Transverse colon (tissue), 4 donors: ENCODE results near the gene CMC1. TPM values are rescaled to one million over a fixed set of nuclear protein-coding genes. Genes with fewer than 3 reads are reported as not detected.

Experiments
- DNase-seq: peaks from one replicate; pipeline ENCODE4 v3.0.0-alpha.2; 2019
- H3K27ac ChIP-seq, 4 donors: fragments of 200-600 bp; sonication (generic); 2 replicates each; pipeline ENCODE4 v1.5.1; 2016 to 2018; ENCODE audit warnings: inconsistent platforms in 4 of 4
- H3K27me3 ChIP-seq: fragments of 200-600 bp; sonication (generic); 2 replicates; pipeline ENCODE4 v1.5.1; 2017; ENCODE audit warnings: inconsistent platforms
- H3K36me3 ChIP-seq, 4 donors: fragments of 200-600 bp; sonication (generic); 2 replicates each; pipeline ENCODE4 v1.5.1; 2017 to 2019; ENCODE audit warnings: inconsistent platforms in 4 of 4
- H3K4me1 ChIP-seq, 4 donors: fragments of 200-600 bp; sonication (generic); 2 replicates each; pipeline ENCODE4 v1.5.1; 2017 to 2020; ENCODE audit warnings: inconsistent platforms in 4 of 4
- H3K4me3 ChIP-seq, 4 donors: fragments of 200-600 bp; sonication (generic); 1 replicate in 1 of 4; 2 replicates in 3 of 4; pipeline versions ENCODE4 v1.5.1 to v1.6.1; 2017 to 2019; ENCODE audit warnings: inconsistent platforms in 4 of 4
- H3K9me3 ChIP-seq, 2 donors: fragments of 200-600 bp; sonication (generic); 2 replicates each; pipeline ENCODE4 v1.5.1; 2017 to 2019; ENCODE audit warnings: inconsistent platforms in 2 of 2
- EP300 ChIP-seq: sonication (generic); formaldehyde crosslinking; IDR thresholded peaks from one replicate; pipeline ENCODE4 v1.6.1; 2017; ENCODE audit warnings: antibody characterized with exemption, low read depth
- POLR2A ChIP-seq: fragments of 450-650 bp; IDR thresholded peaks from one replicate; pipeline ENCODE4 v1.6.1; 2016; ENCODE audit warnings: antibody characterized with exemption, mild to moderate bottlenecking, moderate library complexity
- POLR2AphosphoS5 ChIP-seq, 3 donors: sonication (generic); formaldehyde crosslinking; IDR thresholded peaks; one replicate each; pipeline ENCODE4 v1.6.1; 2016; ENCODE audit warnings: antibody characterized with exemption in 3 of 3
- WGBS, 2 donors: methylation state at CpG; one replicate each; pipeline ENCODE4 v1.1.5; 2018; ENCODE audit warnings: low coverage in 1 of 2; 5-methylcytosine and 5-hydroxymethylcytosine counted together
- in situ Hi-C, 4 donors: fragments of 200-750 bp; cut with MboI; loops; one replicate each; pipeline versions ENCODE4 v1.15.0 to v1.15.1; 2017; ENCODE audit warnings: low sequenced_read_pairs in 3 of 4, low pct_ligation_motif_present in 1 of 4, low pct_unique_long_range_greater_than_20kb in 1 of 4
- intact Hi-C: fragments of 100-400 bp; cut with DNase I; formaldehyde crosslinking; loops from one replicate; pipeline ENCODE4 v1.15.1; 2023; ENCODE audit warnings: low total_unique reads
- total RNA-seq, 4 donors: library from RNA; depleted of rRNA; stranded (reverse); fragments of >200 nt; gene quantifications; one replicate each; pipeline ENCODE4 v1.1.0, GENCODE V29; 2016
- TF ChIP-seq, protein P1 (sequence below), 5 experiments: fragments of 200-600 bp in 3 of 5; fragments of 450-650 bp in 2 of 5; sonication (generic) in 3 of 5; IDR thresholded peaks; 1 replicate in 2 of 5; 2 replicates in 3 of 5; pipeline ENCODE4 v1.5.1; 2016 to 2017; ENCODE audit warnings: antibody characterized with exemption in 5 of 5, inconsistent platforms in 3 of 5, mild to moderate bottlenecking in 2 of 5, moderate library complexity in 1 of 5

The CMC1 gene
- total RNA-seq, 4 donors from 2014 or later: 0.20 to 15.2 (median 10.7) TPM

DNA sequence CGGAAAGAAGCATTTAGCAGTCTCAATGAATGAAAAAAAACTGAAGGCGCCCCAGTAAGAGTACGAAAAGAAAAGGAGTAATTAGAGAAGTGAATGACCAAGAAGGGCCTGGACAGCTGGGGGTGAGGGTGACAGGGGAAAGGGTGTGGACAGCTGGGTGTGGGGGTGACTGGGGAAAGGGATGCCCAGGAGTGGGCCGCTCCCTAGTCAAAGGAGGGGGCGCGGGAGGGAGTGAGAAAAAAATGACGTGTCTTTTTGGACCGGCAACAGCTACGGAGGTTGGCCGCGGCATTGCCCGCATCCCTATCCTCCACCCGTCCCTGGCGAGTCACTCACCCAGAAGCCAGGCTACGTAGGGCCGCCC, 106.8 kb downstream of the CMC1 start:
- in situ Hi-C loops (loop anchor here in 2 of 4 donors (25.0 kb wide), 1 partner anchor 1036 kb away; no protein-coding TSS in a partner anchor), intact Hi-C loops (no loop called here)
- DNase-seq: no peak
- Histone ChIP-seq H3K36me3 (peaks cover 0 to 7% (median under 1%) of the 10 kb centered on the region in 4 donors), H3K4me3 (peak overlapping the region; percentile 70 to 98 (median 86)), H3K9me3 (peaks cover 5 to 15% of the 10 kb centered on the region in 2 donors), H3K27ac (peak overlapping the region; percentile 98 to 100 (median 98)), H3K27me3 (no peaks in the 10 kb centered on the region), H3K4me1 (peaks cover 14 to 55% (median 28%) of the 10 kb centered on the region in 4 donors)
- WGBS, 2 donors: 0 to 1% methylated on average over 6 to 16 of the region's 16 CpGs
- TF ChIP-seq POLR2AphosphoS5 (IDR thresholded peaks at IDR 0.05) (peak in 1 of 3 donors; percentile 5), EP300 (no peak), POLR2A (no peak)
- TF ChIP-seq, protein P1, sequence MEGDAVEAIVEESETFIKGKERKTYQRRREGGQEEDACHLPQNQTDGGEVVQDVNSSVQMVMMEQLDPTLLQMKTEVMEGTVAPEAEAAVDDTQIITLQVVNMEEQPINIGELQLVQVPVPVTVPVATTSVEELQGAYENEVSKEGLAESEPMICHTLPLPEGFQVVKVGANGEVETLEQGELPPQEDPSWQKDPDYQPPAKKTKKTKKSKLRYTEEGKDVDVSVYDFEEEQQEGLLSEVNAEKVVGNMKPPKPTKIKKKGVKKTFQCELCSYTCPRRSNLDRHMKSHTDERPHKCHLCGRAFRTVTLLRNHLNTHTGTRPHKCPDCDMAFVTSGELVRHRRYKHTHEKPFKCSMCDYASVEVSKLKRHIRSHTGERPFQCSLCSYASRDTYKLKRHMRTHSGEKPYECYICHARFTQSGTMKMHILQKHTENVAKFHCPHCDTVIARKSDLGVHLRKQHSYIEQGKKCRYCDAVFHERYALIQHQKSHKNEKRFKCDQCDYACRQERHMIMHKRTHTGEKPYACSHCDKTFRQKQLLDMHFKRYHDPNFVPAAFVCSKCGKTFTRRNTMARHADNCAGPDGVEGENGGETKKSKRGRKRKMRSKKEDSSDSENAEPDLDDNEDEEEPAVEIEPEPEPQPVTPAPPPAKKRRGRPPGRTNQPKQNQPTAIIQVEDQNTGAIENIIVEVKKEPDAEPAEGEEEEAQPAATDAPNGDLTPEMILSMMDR (IDR thresholded peaks at IDR 0.05): no peak

DNA sequence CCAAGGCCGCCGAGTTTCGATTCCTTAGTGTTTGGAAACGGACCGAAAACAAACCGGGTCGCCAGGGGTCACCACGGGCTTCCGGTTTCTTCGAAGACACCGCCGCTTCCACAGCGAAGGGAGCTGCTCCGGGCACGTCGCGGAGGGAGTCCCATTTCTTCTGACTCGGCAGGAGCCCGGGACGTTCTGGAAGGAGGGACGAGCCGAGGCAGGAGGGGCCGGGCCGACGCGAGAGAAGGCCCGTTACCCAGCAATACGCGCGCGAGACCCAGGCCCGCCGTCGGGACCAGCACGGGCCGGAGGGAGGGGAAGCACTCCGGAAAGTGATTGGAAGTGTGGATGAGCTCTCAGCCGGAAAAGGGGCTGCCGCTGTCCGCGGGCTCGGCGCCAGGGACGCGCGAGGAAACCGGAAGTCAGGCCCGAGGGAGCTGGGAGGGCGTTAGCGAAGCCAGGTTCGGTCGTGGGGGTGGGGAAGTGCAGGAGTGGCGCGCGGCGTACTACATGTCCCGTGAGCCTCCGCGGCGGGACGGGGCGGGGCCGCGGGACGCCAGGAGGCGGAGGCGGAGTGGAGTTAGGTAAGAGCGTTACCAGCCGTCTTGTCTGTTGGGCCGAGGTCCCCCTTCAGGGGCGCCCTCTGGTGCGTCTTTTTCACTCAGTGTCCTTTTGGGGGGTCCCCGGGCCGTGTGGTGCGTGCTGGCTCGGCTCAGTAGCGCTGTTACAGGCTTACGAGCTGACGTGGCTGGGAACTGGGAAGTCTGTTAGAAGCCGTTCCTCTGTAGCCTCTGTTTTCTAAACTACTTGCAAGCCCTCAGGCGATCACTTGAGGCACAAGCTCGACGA, 107.4 kb downstream of the CMC1 start, which contains the start of the genes AZI2 and ZCWPW2:
Gene AZI2 (minus strand): TSS at position 196 of the 840 bp plus-strand sequence. CDS start 8,207 bp downstream, outside the sequence.
Gene ZCWPW2 (plus strand): TSS at position 93 of the 840 bp plus-strand sequence. CDS start 64,348 bp downstream, outside the sequence.
- peak within 1 kb of the TSS; percentile 70 to 98 (median 86) for H3K4me3 ChIP-seq
- peak within 1 kb of the TSS; percentile 98 to 100 (median 98) for H3K27ac ChIP-seq
- H3K4me1 ChIP-seq: peaks cover 14 to 49% (median 25%) of the 10 kb centered on the region in 4 donors
- no peaks in the 10 kb centered on the region for H3K27me3 ChIP-seq
- 0% methylated on average over 70 of the region's 83 CpGs; no CpG with 5 or more reads in 1 of the 2 donors for WGBS, 2 donors
- intact Hi-C loops (no loop called here), in situ Hi-C loops (loop anchor here in 2 of 4 donors (25.0 kb wide), 1 partner anchor 1037 kb away; no protein-coding TSS in a partner anchor)
- peaks cover 0 to 13% (median under 1%) of the 10 kb centered on the region in 4 donors for H3K36me3 ChIP-seq
- DNase-seq: peak; percentile 97
- H3K9me3 ChIP-seq: peaks cover 11 to 20% of the 10 kb centered on the region in 2 donors
- TF ChIP-seq EP300: no peak
- TF ChIP-seq, protein P1 (IDR thresholded peaks at IDR 0.05): peak in 4 of 5 experiments; percentile 12 to 29 (median 16)
- TF ChIP-seq POLR2AphosphoS5 (IDR thresholded peaks at IDR 0.05): peak; percentile 63 to 81 (median 80)
- peak; percentile 71 for TF ChIP-seq POLR2A

DNA sequence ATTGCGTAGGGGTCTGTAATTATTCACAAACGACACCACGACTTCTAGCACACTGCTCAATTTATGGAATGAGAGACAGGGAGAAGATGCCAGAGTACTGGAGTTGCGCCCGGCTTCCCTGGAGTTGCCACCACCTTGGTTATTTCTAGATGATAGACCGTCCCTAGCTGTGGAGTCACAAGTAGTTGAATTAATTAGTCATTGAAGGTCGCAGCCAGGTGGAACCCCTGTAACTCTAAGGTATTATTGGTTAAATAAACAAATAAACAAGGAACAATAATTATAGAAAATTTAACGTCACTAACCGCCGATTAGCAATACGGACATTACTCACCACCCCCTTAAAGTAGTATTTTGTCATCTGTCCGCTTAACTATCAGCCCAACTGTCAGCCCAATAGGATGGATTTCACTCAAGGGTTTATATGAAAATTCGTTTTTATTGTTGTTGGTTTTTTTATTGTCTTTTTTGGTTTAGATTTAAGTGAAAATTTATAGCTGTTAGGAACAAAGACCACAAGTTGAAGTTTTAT, 108.1 kb downstream of the CMC1 start:
- intact Hi-C loops (no loop called here), in situ Hi-C loops (loop anchor here in 2 of 4 donors (25.0 kb wide), 1 partner anchor 1037 kb away; no protein-coding TSS in a partner anchor)
- DNase-seq: no peak
- TF ChIP-seq, protein P1 (IDR thresholded peaks at IDR 0.05): no peak
- TF ChIP-seq POLR2AphosphoS5 (IDR thresholded peaks at IDR 0.05) (no peak), EP300 (no peak), POLR2A (no peak)
- H3K27me3 ChIP-seq: no peaks in the 10 kb centered on the region
- H3K4me1 ChIP-seq: peaks cover 14 to 44% (median 25%) of the 10 kb centered on the region in 4 donors
- H3K9me3 ChIP-seq: peaks cover 12 to 21% of the 10 kb centered on the region in 2 donors
- H3K4me3 ChIP-seq: peak overlapping the region; percentile 70 to 98 (median 86)
- peaks cover 0 to 15% (median under 1%) of the 10 kb centered on the region in 4 donors for H3K36me3 ChIP-seq
- H3K27ac ChIP-seq: peak overlapping the region; percentile 98 to 100 (median 98)
- WGBS, 2 donors: 26 to 38% methylated on average over 10 to 13 of the region's 13 CpGs

Other genes with a start within 250 kb of the CMC1 start
- gene ZCWPW2, start 107.1 kb downstream of the CMC1 start, total RNA-seq: under 1 TPM in 2 of 4 donors, not detected in 2; 0.41 to 0.79 TPM
- 100 to 1,000 TPM in 1 of 4 donors, 10 to 100 TPM in 3; 31.0 to 119 (median 65.0) TPM for gene AZI2, start 107.2 kb downstream of the CMC1 start, total RNA-seq